ENCODE results near the gene KRT72. TPM values are rescaled to one million over a fixed set of nuclear protein-coding genes. Genes with fewer than 3 reads are reported as not detected.

KRT72 gene
- total RNA-seq, 5 donors from 2014 or later (not counting 1 experiment from before 2014, with no cell fraction given), result 10.1 to 52.7 (median 28.7) TPM

- Mint-ChIP-seq H3K27me3 (peaks cover 0 to 6% of the 10 kb centered on the region in 2 donors), H3K4me1 (peaks cover 38 to 52% (median 47%) of the 10 kb centered on the region in 3 donors), H3K27ac (peak overlapping the region in 1 of 2 donors; percentile 23), H3K36me3 (no peaks in the 10 kb centered on the region), H3K4me3 (no peak overlapping the region), H3K9me3 (no peaks in the 10 kb centered on the region)
- 100% methylated on average over 2 of the region's 5 CpGs for WGBS (ENCODE audit: insufficient coverage)
- peak in 1 of 35 experiments; percentile 1 for DNase-seq
- peaks cover 37 to 40% of the 10 kb centered on the region in 2 experiments for H3K4me1 ChIP-seq (ENCODE audit: control insufficient read depth in 1 of 2, extremely low read depth in 1 of 2, insufficient read depth in 2 of 2, low read length in 2 of 2)
- no peaks in the 10 kb centered on the region for H3K9me3 ChIP-seq
- H3K36me3 ChIP-seq (ENCODE audit: control insufficient read depth in 2 of 2, extremely low read depth in 1 of 2, insufficient read depth in 1 of 2, low read length in 1 of 2), result no peaks in the 10 kb centered on the region
- POLR2A ChIA-PET, result no interaction called here
- CTCF ChIA-PET, result no interaction called here
- H3K27me3 ChIP-seq (replicated peaks in 1 of 2; ENCODE audit: control insufficient read depth in 2 of 2, extremely low read depth in 1 of 2, insufficient read depth in 2 of 2, low read length in 1 of 2), result peaks cover 0 to 3% of the 10 kb centered on the region in 2 experiments
- ATAC-seq (replicated peaks in 1 of 4), result no peak
- H3K27ac ChIP-seq (ENCODE audit: low read length), result no peak overlapping the region
- H3K4me3 ChIP-seq (ENCODE audit: control insufficient read depth in 1 of 2, extremely low read depth in 1 of 2, low read length in 1 of 2), result no peak overlapping the region
Observed at GRCh38 chr12:52636592-52637258, 35.5 kb upstream of the KRT72 start.

- no peak overlapping the region for H3K4me3 ChIP-seq (ENCODE audit: control insufficient read depth in 1 of 2, extremely low read depth in 1 of 2, low read length in 1 of 2)
- no peak for ATAC-seq (replicated peaks in 1 of 4)
- peaks cover 38 to 52% (median 47%) of the 10 kb centered on the region in 3 donors for H3K4me1 Mint-ChIP-seq
- ChIA-PET CTCF (no interaction called here), POLR2A (interaction anchor here in 1 of 2 donors (0.5 kb wide), 1 partner anchor 1094 kb away, joined by 3 read pairs; no protein-coding TSS in a partner anchor)
- no peaks in the 10 kb centered on the region for H3K36me3 Mint-ChIP-seq
- no peaks in the 10 kb centered on the region for H3K9me3 Mint-ChIP-seq
- no peak overlapping the region for H3K27ac Mint-ChIP-seq
- no peaks in the 10 kb centered on the region for H3K9me3 ChIP-seq
- peaks cover 0 to 3% of the 10 kb centered on the region in 2 experiments for H3K27me3 ChIP-seq (replicated peaks in 1 of 2; ENCODE audit: control insufficient read depth in 2 of 2, extremely low read depth in 1 of 2, insufficient read depth in 2 of 2, low read length in 1 of 2)
- H3K4me3 Mint-ChIP-seq, result no peak overlapping the region
- DNase-seq, result peak in 2 of 35 experiments; percentile 5 to 7
- WGBS (ENCODE audit: insufficient coverage), result 42% methylated on average over 4 of the region's 6 CpGs
- H3K4me1 ChIP-seq (ENCODE audit: control insufficient read depth in 1 of 2, extremely low read depth in 1 of 2, insufficient read depth in 2 of 2, low read length in 2 of 2), result peaks cover 39 to 40% of the 10 kb centered on the region in 2 experiments
- H3K27ac ChIP-seq (ENCODE audit: low read length), result no peak overlapping the region
- peaks cover 0 to 6% of the 10 kb centered on the region in 2 donors for H3K27me3 Mint-ChIP-seq
- H3K36me3 ChIP-seq (ENCODE audit: control insufficient read depth in 2 of 2, extremely low read depth in 1 of 2, insufficient read depth in 1 of 2, low read length in 1 of 2), result no peaks in the 10 kb centered on the region
Observed at GRCh38 chr12:52636189-52636588, 34.9 kb upstream of the KRT72 start.

DNA sequence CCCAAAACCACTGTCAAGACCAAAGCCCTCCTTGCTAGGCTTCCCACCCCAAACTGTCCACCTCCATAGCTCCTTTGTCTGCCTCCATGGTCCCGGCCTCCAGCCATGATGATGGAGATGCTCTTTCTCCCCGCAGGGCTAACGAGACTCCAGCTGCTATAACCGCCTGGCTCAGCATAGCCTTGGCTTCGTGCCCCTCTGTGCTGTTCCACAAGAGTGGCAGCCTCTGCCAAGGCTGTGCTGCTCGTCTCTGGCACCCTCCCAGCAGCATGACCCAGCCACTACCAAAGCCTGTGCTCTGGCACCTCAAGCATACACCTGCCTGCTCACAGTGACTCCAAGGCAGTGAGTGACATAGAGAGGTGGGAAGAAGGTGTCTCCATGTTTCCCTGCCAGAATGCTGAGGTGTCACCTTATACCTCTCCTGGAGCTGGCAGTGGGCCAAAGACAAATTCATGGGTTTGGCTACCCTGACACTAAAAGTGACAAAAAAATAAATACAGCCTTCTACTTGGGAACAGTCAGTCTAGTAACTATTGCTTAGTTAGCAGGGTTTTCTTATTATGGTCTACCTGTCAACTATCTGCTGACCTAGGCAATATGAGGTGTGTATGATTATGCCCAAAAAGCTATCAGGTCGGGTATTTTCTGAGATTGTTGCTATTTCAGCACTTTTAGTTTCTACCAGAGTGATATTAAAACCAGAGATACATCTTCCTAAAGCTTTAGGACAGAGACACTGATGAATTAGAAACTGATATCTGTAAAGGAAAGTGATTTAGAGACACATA lies 33.2 kb upstream of the KRT72 start:
- H3K27me3 ChIP-seq (replicated peaks in 1 of 2; ENCODE audit: control insufficient read depth in 2 of 2, extremely low read depth in 1 of 2, insufficient read depth in 2 of 2, low read length in 1 of 2), result peaks cover 0 to 3% of the 10 kb centered on the region in 2 experiments
- H3K4me1 ChIP-seq (ENCODE audit: control insufficient read depth in 1 of 2, extremely low read depth in 1 of 2, insufficient read depth in 2 of 2, low read length in 2 of 2), result peaks cover 48 to 55% of the 10 kb centered on the region in 2 experiments
- Mint-ChIP-seq H3K4me3 (peak overlapping the region in 1 of 3 donors; percentile 40), H3K4me1 (peaks cover 52 to 65% (median 60%) of the 10 kb centered on the region in 3 donors), H3K27me3 (peaks cover 0 to 6% of the 10 kb centered on the region in 2 donors), H3K27ac (peak overlapping the region; percentile 62 to 91), H3K36me3 (no peaks in the 10 kb centered on the region), H3K9me3 (no peaks in the 10 kb centered on the region)
- H3K27ac ChIP-seq (ENCODE audit: low read length), result no peak overlapping the region
- DNase-seq (peak in 2 of 35 experiments; percentile 3 to 9), ATAC-seq (replicated peaks in 1 of 4) (no peak)
- ChIA-PET CTCF (interaction anchor here in 1 of 2 donors (1.4 to 1.6 kb wide), 2 partner anchors 20 to 49 kb away, joined by 3 to 4 read pairs; no protein-coding TSS in a partner anchor), POLR2A (no interaction called here)
- no peaks in the 10 kb centered on the region for H3K36me3 ChIP-seq (ENCODE audit: control insufficient read depth in 2 of 2, extremely low read depth in 1 of 2, insufficient read depth in 1 of 2, low read length in 1 of 2)
- H3K9me3 ChIP-seq, result no peaks in the 10 kb centered on the region
- H3K4me3 ChIP-seq (ENCODE audit: control insufficient read depth in 1 of 2, extremely low read depth in 1 of 2, low read length in 1 of 2), result no peak overlapping the region
- WGBS (ENCODE audit: insufficient coverage), result 89% methylated on average over 5 of the region's 7 CpGs

DNA sequence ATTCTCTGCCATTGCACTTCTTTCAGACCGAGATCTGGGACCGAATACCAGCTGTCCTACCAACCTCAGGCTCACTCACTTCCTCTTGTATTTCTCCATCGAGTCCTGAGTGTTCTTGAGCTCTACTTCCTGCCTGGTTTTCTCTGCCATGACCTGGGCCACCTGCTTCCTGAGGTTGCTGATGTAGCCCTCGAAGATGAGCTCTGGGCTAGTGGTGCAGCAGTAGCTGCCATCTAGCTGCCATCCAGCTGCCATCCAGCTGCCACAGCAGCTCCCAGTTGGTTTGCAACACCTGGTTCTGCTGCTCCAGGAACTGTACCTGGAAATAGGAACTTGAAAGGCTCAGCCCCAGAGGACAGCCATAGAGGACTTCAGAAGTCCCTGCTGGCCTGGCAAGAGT lies 32.1 kb upstream of the KRT72 start:
- H3K36me3 Mint-ChIP-seq, result no peaks in the 10 kb centered on the region
- peak overlapping the region; percentile 21 for H3K27ac ChIP-seq (ENCODE audit: low read length)
- peak overlapping the region; percentile 62 to 91 for H3K27ac Mint-ChIP-seq
- 0% methylated on average over 4 of the region's 4 CpGs for WGBS (ENCODE audit: insufficient coverage)
- H3K36me3 ChIP-seq (ENCODE audit: control insufficient read depth in 2 of 2, extremely low read depth in 1 of 2, insufficient read depth in 1 of 2, low read length in 1 of 2), result no peaks in the 10 kb centered on the region
- H3K4me3 ChIP-seq (ENCODE audit: control insufficient read depth in 1 of 2, extremely low read depth in 1 of 2, low read length in 1 of 2), result no peak overlapping the region
- H3K9me3 Mint-ChIP-seq, result no peaks in the 10 kb centered on the region
- H3K27me3 Mint-ChIP-seq, result peaks cover 0 to 5% of the 10 kb centered on the region in 2 donors
- CTCF ChIA-PET, result interaction anchor here in 1 of 2 donors (1.4 to 1.6 kb wide), 2 partner anchors 21 to 48 kb away, joined by 3 to 4 read pairs; no protein-coding TSS in a partner anchor
- H3K4me3 Mint-ChIP-seq, result peak overlapping the region in 2 of 3 donors; percentile 10 to 62
- peaks cover 48 to 55% of the 10 kb centered on the region in 2 experiments for H3K4me1 ChIP-seq (ENCODE audit: control insufficient read depth in 1 of 2, extremely low read depth in 1 of 2, insufficient read depth in 2 of 2, low read length in 2 of 2)
- ATAC-seq (replicated peaks in 1 of 4) (peak; percentile 71 to 90 (median 84)), DNase-seq (peak in 14 of 35 experiments; percentile 13 to 58 (median 36))
- peaks cover 0 to 3% of the 10 kb centered on the region in 2 experiments for H3K27me3 ChIP-seq (replicated peaks in 1 of 2; ENCODE audit: control insufficient read depth in 2 of 2, extremely low read depth in 1 of 2, insufficient read depth in 2 of 2, low read length in 1 of 2)
- H3K9me3 ChIP-seq, result no peaks in the 10 kb centered on the region
- H3K4me1 Mint-ChIP-seq, result peaks cover 60 to 67% (median 67%) of the 10 kb centered on the region in 3 donors
- POLR2A ChIA-PET, result interaction anchor here in 1 of 2 donors (0.6 kb wide), 1 partner anchor 149 kb away, joined by 8 read pairs; no protein-coding TSS in a partner anchor

- peaks cover 0 to 3% of the 10 kb centered on the region in 2 donors for H3K27me3 Mint-ChIP-seq
- H3K36me3 Mint-ChIP-seq, result no peaks in the 10 kb centered on the region
- peak overlapping the region in 1 of 3 donors; percentile 62 for H3K4me3 Mint-ChIP-seq
- Histone ChIP-seq H3K27ac (ENCODE audit: low read length) (no peak overlapping the region), H3K9me3 (no peaks in the 10 kb centered on the region), H3K4me1 (ENCODE audit: control insufficient read depth in 1 of 2, extremely low read depth in 1 of 2, insufficient read depth in 2 of 2, low read length in 2 of 2) (peaks cover 46 to 55% of the 10 kb centered on the region in 2 experiments), H3K27me3 (replicated peaks in 1 of 2; ENCODE audit: control insufficient read depth in 2 of 2, extremely low read depth in 1 of 2, insufficient read depth in 2 of 2, low read length in 1 of 2) (peaks cover 0 to 3% of the 10 kb centered on the region in 2 experiments), H3K36me3 (ENCODE audit: control insufficient read depth in 2 of 2, extremely low read depth in 1 of 2, insufficient read depth in 1 of 2, low read length in 1 of 2) (no peaks in the 10 kb centered on the region), H3K4me3 (ENCODE audit: control insufficient read depth in 1 of 2, extremely low read depth in 1 of 2, low read length in 1 of 2) (peak overlapping the region in 1 of 2 donors; percentile 6)
- 94% methylated on average over 2 of the region's 4 CpGs for WGBS (ENCODE audit: insufficient coverage)
- ChIA-PET POLR2A (interaction anchor here in 1 of 2 donors (0.7 kb wide), 1 partner anchor 54 kb away, joined by 5 read pairs; no protein-coding TSS in a partner anchor), CTCF (no interaction called here)
- peaks cover 66 to 73% (median 69%) of the 10 kb centered on the region in 3 donors for H3K4me1 Mint-ChIP-seq
- peak overlapping the region; percentile 62 to 82 for H3K27ac Mint-ChIP-seq
- DNase-seq (peak in 1 of 35 experiments; percentile 1), ATAC-seq (replicated peaks in 1 of 4) (no peak)
- no peaks in the 10 kb centered on the region for H3K9me3 Mint-ChIP-seq
Observed at GRCh38 chr12:52632656-52633055, 31.4 kb upstream of the KRT72 start.
